NCI-H748 treated with DMSO at 0.1 percent for 48 hours (cell line): ENCODE measurements around the gene ARID3B.
"Not testable (repeated sequence)": the region's sequence is repeated elsewhere in the genome, so short reads cannot be mapped to it uniquely, and the experiment has no call there.

ENCODE experiments used
- DNase-seq: peaks from one replicate; lab custom pipeline; 2025; lab: John Stamatoyannopoulos, UW

The ARID3B gene

GRCh38 chr15:74537736-74538135, 3.3 kb upstream of the ARID3B start:
- DNase-seq, result no peak

DNA sequence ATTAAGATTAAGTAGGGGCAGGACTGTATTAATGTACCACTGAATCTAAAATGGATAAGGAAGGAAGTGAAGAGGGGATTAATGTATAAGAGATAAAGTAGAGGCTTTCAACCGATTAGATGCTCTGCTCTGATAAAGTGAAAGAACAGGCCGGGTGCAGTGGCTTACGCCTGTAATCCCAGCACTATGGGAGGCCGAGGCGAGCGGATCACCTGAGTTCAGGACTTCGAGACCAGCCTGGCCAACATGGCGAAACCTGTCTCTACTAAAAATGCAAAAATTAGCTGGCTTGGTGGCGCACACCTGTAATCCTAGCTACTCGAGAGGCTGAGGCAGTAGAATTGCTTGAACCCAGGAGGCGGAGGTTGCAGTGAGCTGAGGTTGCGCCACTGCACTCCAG, 1.5 kb upstream of the ARID3B start:
- not testable (repeated sequence) for DNase-seq

DNA sequence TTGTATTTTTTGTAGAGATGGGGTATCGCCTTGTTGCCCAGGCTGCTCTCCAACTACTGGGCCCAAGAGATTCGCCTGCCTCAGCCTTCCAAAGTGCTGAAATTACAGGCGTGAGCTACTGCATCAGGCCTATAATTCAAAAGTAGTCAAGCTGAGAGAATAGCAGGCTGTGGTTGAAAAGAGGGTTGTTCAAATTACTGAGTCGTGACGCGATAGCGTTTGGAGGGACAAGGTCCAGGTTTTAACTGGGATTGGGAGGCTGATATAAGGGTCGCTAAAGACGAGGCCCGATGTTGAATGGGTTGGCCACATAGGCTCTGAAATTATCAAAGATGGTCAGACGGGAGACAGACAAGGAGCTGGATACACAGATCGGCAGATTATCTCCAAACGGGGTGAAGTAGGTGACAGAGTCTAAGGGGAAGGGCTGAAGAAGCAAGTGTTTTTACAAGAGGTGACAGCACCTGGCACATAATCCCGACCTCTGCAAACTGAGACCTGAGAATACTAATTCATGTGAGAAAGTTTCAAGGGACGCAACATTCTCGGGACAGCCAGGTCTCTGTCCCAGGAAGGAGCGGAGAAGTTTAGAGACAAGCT, 759 bp upstream of the ARID3B start:
- DNase-seq, result no peak

DNA sequence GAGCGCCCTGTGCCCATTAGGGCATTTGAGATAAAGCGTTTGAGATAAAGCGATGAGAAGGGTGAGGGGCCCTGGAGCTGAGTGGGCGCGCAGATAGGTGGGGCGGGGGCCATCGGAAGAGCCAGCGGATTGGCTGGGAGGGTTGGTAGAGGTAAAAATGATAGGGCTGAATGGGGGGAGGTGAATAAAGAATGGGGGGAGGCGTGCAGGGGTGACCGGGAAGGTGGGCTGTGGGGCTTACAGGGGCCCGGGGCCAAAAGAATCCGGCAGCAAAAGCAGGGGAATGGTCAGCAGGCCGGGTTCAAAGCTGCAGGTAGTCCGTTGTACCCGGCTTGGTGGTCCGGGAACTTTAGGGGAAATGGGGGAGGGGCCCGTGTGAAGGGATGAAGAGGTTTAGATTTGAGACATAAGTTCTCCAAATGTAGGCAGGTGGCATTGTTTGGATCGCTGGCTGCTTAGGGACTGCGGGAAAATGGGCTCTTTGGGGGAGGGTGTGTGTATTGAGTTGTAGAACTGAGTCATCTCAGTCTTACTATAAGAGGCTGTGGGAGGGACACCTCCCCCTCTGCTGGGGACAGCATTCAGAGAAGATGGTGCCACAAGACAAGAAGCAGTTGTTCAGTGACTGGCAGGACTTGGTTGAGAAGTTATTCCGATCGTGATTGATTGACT, 610 bp downstream of the ARID3B start:
- DNase-seq, result peak; percentile 2

GRCh38 chr15:74542166-74543042, 1.4 kb downstream of the ARID3B start:
- DNase-seq, result no peak

GRCh38 chr15:74543043-74543422, 2.0 kb downstream of the ARID3B start:
- DNase-seq, result no peak

GRCh38 chr15:74543583-74543982, 2.6 kb downstream of the ARID3B start:
- DNase-seq, result no peak

DNA sequence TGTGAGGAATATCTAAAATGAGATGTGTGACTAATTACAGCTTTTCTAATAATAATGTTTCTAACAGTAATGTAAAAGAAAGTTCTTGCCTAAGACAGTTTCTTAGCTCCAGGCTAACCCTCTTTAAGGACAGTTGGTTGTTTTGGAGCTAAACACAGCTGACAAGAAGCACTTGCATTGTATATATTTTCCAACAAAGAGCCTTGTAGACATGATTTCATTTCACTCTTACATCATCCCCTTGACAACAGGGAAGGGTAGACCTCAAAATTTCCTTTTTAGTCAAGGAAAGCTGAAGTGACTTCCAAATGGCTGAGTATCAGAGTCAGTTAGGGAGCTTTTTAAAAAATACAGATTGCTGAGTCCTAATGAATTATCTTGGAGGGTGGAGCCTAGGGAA, 4.1 kb downstream of the ARID3B start:
- DNase-seq, result no peak

- DNase-seq, result peak; percentile 72
These were observed 5.0 kb downstream of the ARID3B start for GRCh38 chr15:74545776-74546656.

DNA sequence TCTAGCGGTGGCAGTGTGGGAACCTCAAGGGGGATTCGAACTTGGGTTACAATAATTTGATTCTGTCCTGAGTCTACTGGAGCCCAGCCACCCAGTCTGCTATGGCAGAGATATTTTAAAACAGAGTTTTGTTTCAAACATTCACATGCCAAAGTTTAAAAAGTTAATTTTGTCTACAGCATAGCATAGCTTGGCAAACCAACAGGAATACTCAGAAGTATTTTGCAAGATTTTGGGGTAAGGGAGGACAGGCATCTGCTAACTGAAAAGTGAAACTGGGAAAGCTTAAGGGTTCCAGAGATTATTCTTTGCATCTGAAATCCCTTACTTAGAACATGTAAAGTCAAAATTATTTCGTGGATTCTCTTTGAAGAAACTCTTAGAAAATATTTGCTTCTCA, 6.6 kb downstream of the ARID3B start:
- DNase-seq, result no peak

DNA sequence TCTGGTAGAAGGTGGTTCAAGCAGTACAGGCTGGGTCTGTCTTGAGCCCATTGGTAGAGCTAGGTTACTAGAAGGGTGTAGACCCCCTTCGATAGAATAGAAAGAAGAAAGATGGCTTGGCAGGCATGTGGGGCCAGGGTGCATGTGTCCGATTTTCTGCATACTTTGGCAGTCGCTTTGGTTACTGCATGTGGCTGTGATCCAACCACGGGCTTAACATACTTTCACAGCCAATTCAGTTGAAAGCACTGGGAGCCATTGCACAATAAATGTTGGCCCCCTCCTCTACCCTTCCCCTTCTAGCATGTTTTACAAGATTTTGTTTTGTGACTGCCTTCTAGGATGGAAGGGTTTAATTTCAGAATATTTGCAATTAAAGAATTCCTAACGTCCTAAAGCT, 7.2 kb downstream of the ARID3B start:
- DNase-seq, result no peak

- no peak for DNase-seq
These were observed 8.8 kb downstream of the ARID3B start for GRCh38 chr15:74549816-74550215.

DNA sequence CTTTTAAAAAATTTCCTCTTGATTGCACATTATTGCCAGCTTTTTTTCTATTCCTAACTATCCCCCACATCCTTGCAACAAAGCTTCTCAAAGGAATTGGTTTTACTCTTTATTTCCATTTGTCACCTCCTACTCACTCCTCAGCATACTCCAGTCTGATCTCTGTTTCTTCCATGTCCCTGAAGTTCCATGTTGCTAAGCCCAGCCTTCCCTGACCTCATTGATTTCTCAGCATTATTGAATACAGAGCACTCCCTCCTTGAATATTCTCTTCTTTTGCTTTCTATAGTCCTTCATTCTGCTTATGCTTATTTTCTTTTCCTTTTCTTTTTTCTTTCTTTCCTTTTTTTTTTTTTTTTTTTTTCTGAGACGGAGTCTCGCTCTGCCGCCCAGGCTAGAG, 10.7 kb downstream of the ARID3B start:
- DNase-seq, result no peak

DNA sequence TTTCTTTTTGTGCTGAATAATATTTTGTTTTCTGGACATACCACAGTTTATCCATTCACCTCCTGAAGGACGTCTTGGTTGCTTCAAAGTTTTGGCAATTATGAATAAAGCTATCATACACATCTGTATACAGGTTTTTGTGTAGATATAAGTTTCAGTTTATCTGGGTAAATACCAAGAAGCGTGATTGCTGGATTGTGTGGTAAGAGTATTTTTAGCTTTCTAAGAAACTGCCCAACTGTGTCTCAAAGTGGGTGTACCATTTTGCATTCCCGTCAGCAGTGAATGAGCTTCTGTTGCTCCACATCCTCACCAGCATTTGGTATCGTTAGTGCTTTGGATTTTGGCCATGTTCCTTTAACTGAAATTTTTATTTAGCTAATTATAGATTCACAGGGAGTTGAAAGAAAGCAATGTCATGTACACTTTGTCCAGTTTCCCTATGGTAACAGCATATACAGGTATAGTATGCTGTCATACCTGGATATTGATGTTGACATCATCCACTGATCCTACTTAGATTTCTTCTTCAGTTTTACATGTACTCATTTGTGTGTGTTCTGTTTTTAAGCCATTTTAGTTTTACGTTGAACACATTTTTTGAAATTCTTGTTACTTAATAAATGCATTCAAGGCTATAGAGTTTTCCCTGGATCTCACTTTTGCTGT, 11.9 kb downstream of the ARID3B start:
- DNase-seq, result no peak

GRCh38 chr15:74555192-74555591, 14.2 kb downstream of the ARID3B start:
- DNase-seq, result no peak

DNA sequence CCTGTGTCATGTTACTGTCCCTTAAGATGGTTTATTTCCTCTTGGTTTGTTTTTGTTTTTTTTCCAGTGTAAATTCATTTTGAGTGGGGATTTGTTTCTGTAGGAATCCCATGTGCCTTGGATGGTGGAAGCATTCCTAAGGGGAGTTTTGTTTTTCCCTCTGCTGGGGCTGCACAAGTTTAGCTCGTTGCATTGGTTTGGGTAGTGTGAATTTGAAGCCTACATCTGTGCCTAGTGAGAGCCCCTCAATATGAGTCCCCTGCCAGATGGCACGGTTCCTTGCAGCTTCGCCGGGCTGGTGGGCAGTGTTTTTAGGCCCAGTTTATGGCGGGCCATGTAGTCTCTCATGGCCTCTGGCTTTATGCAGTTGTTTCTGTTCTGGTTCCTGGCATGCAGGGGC, 17.7 kb downstream of the ARID3B start:
- DNase-seq, result no peak

DNA sequence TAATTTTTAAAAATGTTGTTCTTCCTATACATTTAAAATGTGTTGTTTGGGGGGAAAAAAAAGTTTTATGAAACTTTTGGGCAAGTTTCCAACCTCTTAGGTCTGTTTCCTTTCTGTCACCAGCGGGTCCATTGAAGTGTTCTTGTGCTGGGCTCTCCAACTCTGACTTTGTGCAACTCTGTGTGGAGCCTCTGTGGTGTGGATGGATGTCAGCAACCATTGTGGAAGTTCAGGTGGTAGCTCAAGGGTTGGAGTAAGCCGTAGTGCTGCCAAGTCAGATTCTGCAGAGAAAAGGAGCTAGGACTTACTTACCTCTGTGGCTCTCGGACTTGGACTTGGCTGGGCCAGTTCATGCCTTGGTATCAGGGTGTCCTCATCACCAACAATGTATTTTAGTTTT, 22.4 kb downstream of the ARID3B start:
- no peak for DNase-seq

GRCh38 chr15:74564182-74564581, 23.2 kb downstream of the ARID3B start:
- DNase-seq, result no peak

- DNase-seq, result no peak
These were observed 24.5 kb downstream of the ARID3B start for GRCh38 chr15:74565381-74566085.

DNA sequence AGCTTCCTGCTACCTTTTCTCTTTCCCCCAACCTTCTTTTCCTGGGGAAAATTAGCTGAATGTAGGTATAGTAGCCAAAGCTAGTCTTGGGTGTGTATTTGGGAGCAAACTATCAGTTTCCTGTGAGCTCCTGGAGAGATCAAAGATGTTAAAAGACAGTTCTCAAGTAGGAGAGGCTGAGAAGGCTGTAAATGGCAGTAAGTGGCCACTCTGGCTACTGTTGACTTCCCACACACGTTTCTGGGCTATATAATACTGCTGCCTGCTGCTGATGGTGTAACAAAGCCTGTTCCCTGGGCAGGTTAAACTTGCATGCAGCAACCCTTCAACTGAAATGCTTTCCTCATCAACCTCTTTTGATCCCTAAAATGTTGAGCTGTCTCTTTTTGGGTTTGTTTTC, 27.6 kb downstream of the ARID3B start:
- DNase-seq, result no peak

DNA sequence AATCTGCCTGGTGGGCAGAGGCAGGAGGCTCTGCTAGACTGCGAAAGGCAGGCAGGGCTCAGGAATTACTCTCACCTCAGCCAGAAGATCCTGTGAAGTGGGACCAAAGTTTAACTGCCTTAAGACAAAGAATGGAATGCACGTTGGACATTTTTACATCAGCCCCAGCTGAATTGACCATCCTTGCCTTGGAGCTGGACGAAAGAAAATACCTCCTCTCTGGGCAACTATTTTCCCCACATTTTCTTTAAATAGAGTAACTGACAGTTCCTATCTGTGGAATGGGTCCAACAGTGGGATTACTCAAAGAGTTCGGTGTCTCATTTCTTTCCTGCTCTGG, 28.7 kb downstream of the ARID3B start:
- DNase-seq, result no peak
